Mucosa of stomach (tissue), 1 donor: Measurements from ENCODE around the gene TAOK1.
"Not testable (repeated sequence)": the region's sequence is repeated elsewhere in the genome, so short reads cannot be mapped to it uniquely, and the experiment has no call there.

Experiments
- H3K27me3 ChIP-seq: one replicate; pipeline ENCODE4 v1.7.0; 2013; ENCODE audit warnings: mild to moderate bottlenecking, low read length; ENCODE audit not compliant: control insufficient read depth, insufficient read depth
- H3K36me3 ChIP-seq: one replicate; pipeline ENCODE4 v1.7.0; 2013; ENCODE audit warnings: low read length; ENCODE audit not compliant: control insufficient read depth, insufficient read depth
- H3K4me1 ChIP-seq: one replicate; pipeline ENCODE4 v1.7.0; 2013; ENCODE audit warnings: mild to moderate bottlenecking, low read length; ENCODE audit not compliant: control insufficient read depth, insufficient read depth
- H3K4me3 ChIP-seq: one replicate; pipeline ENCODE4 v1.7.0; 2013; ENCODE audit warnings: low read length
- H3K9ac ChIP-seq: one replicate; pipeline ENCODE4 v1.7.0; 2013; ENCODE audit warnings: mild to moderate bottlenecking, low read length, moderate library complexity
- H3K9me3 ChIP-seq: one replicate; pipeline ENCODE4 v1.7.0; 2013; ENCODE audit warnings: mild to moderate bottlenecking, low read length, moderate library complexity; ENCODE audit not compliant: control insufficient read depth
- donor health status: Pancreatic carcinoma.

Gene TAOK1

DNA sequence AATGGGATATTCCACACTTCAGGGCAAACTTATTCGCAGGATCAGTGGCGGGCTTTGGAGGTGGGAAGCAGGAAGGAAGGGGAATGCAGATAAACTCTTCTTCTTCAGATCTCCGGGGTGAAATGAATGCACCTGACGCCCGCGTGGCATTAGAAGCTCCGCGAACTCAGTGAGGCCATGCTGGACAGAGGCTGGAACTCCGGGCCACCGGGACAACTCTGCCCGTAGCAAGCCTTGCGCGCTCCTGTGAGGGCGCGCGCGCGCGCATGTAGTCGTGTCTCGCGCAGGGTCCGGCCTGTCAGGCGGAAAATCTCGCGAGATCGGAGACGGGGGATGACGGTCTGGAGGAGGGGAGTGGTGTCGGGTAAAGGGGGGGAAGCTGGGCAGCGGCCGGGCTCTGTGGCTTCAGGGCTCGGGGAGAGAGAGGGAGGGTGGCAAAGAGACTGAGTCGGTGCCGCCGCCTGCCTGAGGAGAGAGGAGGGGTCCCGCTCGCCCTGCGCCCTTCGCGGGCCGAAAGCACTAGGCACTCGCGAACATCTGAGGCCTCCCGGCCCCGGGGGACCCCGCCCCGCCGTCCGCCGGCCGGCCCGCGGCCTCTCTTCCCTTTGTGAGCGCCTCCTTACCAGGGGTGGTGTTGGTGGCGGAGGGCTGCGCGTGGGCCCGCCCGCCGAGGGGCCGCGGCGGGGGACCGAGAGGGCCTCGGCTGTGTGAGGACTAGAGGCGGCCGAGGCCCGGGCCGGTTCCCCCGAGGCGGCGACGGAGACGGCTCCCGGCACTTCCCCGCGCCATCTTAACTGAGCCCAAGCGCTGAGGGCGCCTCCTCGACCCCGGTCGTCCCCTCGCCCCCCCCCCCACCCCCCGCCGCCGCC lies at the start of gene TAOK1:
TSS of gene TAOK1 (plus strand) at position 382 of the 869 bp plus-strand sequence. CDS start 61,186 bp downstream, outside the sequence.
- peak within 1 kb of the TSS; percentile 94 for H3K9ac ChIP-seq
- H3K36me3 ChIP-seq, result no peaks in the 10 kb centered on the region
- H3K4me3 ChIP-seq, result peak within 1 kb of the TSS; percentile 79
- no peaks in the 10 kb centered on the region for H3K9me3 ChIP-seq
- H3K27me3 ChIP-seq, result no peaks in the 10 kb centered on the region
- peaks cover 4% of the 10 kb centered on the region for H3K4me1 ChIP-seq

- Histone ChIP-seq H3K4me1 (no peaks in the 10 kb centered on the region), H3K9ac (no peak overlapping the region), H3K27me3 (peaks cover 15% of the 10 kb centered on the region), H3K36me3 (no peaks in the 10 kb centered on the region), H3K9me3 (no peaks in the 10 kb centered on the region), H3K4me3 (no peak overlapping the region)
Observed at GRCh38 chr17:29341726-29342125, 48.4 kb upstream of the TAOK1 start.

- Histone ChIP-seq H3K4me1 (no peaks in the 10 kb centered on the region), H3K4me3 (no peak overlapping the region), H3K27me3 (peaks cover 15% of the 10 kb centered on the region), H3K36me3 (no peaks in the 10 kb centered on the region), H3K9ac (no peak overlapping the region), H3K9me3 (no peaks in the 10 kb centered on the region)
Observed at GRCh38 chr17:29342158-29342765, 47.9 kb upstream of the TAOK1 start.

GRCh38 chr17:29344201-29344856 lies 45.8 kb upstream of the TAOK1 start:
- Histone ChIP-seq H3K36me3 (no peaks in the 10 kb centered on the region), H3K9ac (no peak overlapping the region), H3K4me3 (no peak overlapping the region), H3K4me1 (no peaks in the 10 kb centered on the region), H3K9me3 (no peaks in the 10 kb centered on the region), H3K27me3 (peaks cover 15% of the 10 kb centered on the region)

GRCh38 chr17:29345066-29345465 lies 45.1 kb upstream of the TAOK1 start:
- Histone ChIP-seq H3K27me3 (peaks cover 15% of the 10 kb centered on the region), H3K4me3 (no peak overlapping the region), H3K9me3 (no peaks in the 10 kb centered on the region), H3K36me3 (no peaks in the 10 kb centered on the region), H3K9ac (no peak overlapping the region), H3K4me1 (no peaks in the 10 kb centered on the region)

DNA sequence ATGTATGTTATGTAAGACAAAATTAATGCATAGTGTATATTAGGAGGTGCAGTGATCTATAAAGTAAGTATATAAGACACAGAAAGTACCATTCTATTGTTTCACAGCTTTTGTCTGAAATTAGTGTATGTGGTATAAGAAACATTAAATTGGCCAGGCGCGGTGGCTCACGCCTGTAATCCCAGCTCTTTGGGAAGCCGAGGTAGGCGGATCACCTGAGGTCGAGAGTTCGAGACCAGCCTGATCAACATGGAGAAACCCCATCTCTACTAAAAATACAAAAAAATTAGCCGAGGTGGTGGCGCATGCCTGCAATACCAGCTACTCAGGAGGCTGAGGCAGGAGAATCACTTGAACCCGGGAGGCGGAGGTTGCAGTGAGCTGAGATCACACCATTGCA lies 44.7 kb upstream of the TAOK1 start:
- not testable (repeated sequence) for H3K4me1 ChIP-seq, H3K9me3 ChIP-seq, H3K36me3 ChIP-seq, H3K9ac ChIP-seq, H3K4me3 ChIP-seq
- peaks cover 15% of the 10 kb centered on the region for H3K27me3 ChIP-seq

DNA sequence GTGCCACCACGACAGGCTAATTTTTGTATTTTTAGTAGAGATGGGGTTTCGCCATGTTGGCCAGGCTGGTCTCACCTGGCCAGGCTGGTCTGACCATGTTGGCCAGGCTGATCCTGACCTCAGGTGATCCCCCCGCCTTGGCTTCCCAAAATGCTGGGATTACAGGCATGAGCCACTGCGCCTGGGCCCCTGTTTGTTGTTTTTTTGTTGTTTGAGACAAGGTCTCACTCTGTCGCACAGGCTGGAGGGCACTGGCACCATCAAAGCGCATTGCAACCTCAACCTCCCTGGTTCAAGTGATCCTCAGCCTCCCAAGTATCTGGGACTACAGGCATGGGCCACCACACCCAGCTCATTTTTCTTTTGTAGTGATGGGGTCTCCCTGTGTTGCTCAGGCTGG lies 43.7 kb upstream of the TAOK1 start:
- Histone ChIP-seq H3K4me1 (no peaks in the 10 kb centered on the region), H3K9ac (no peak overlapping the region), H3K27me3 (peaks cover 15% of the 10 kb centered on the region), H3K36me3 (no peaks in the 10 kb centered on the region), H3K9me3 (no peaks in the 10 kb centered on the region), H3K4me3 (no peak overlapping the region)

- no peak overlapping the region for H3K9ac ChIP-seq
- H3K4me3 ChIP-seq, result no peak overlapping the region
- no peaks in the 10 kb centered on the region for H3K4me1 ChIP-seq
- no peaks in the 10 kb centered on the region for H3K36me3 ChIP-seq
- no peaks in the 10 kb centered on the region for H3K9me3 ChIP-seq
- H3K27me3 ChIP-seq, result peaks cover 14% of the 10 kb centered on the region
Observed at GRCh38 chr17:29347831-29348629, 42.1 kb upstream of the TAOK1 start.

GRCh38 chr17:29349409-29349808 lies 40.8 kb upstream of the TAOK1 start:
- no peak overlapping the region for H3K9ac ChIP-seq
- H3K4me1 ChIP-seq, result no peaks in the 10 kb centered on the region
- no peak overlapping the region for H3K4me3 ChIP-seq
- H3K36me3 ChIP-seq, result no peaks in the 10 kb centered on the region
- H3K27me3 ChIP-seq, result peaks cover 5% of the 10 kb centered on the region
- no peaks in the 10 kb centered on the region for H3K9me3 ChIP-seq

DNA sequence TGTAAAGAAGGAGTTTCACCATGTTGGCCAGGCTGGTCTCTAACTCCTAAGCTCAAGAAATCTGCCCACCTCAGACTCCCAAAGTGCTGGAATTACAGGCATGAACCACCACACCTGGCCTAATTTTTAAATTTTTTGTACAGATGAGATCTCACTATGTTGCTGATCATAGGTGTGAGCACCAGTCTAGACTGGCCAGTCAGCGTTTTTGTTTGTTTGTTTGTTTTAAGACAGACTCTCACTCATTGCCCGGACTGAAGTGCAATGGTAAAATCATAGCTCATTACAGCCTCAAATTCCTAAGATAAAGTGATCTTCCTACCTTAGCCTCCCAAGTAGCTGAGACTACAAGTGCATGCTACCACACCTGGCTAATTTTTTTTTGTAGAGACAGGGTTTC lies 38.0 kb upstream of the TAOK1 start:
- H3K9me3 ChIP-seq, result no peaks in the 10 kb centered on the region
- no peak overlapping the region for H3K4me3 ChIP-seq
- no peaks in the 10 kb centered on the region for H3K27me3 ChIP-seq
- H3K36me3 ChIP-seq, result no peaks in the 10 kb centered on the region
- H3K9ac ChIP-seq, result no peak overlapping the region
- H3K4me1 ChIP-seq, result no peaks in the 10 kb centered on the region

DNA sequence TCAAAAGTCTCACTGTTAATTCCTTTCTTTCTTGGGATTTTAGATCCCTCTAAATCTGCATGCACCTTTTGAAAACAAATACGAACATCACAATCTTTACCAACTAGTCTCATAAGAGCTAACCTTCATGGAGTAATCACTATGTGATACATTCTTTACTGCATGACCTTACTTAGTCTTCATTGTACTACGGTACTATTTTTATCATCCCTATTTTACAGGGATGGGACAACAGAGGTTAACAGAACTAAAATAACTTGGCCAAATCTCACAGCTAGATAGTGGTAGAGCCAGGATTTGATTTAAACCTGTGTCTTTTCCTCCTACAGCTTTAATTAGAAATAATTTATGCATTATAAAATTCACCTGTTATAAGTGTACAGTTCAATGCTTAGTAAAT lies 32.9 kb upstream of the TAOK1 start:
- Histone ChIP-seq H3K9ac (no peak overlapping the region), H3K36me3 (no peaks in the 10 kb centered on the region), H3K4me3 (no peak overlapping the region), H3K27me3 (no peaks in the 10 kb centered on the region), H3K4me1 (no peaks in the 10 kb centered on the region), H3K9me3 (no peaks in the 10 kb centered on the region)
